HUES64 (cell line): ENCODE results near the gene BLZF1. TPM values are rescaled to one million over a fixed set of nuclear protein-coding genes. Genes with fewer than 3 reads are reported as not detected.
"Not testable (repeated sequence)": the region's sequence is repeated elsewhere in the genome, so short reads cannot be mapped to it uniquely, and the experiment has no call there.

Experiments used
- H3K27ac ChIP-seq: 2 replicates; pipeline ENCODE4 v1.7.0; 2013; ENCODE audit warnings: low read depth, low read length, inconsistent platforms
- H3K27me3 ChIP-seq: 2 replicates; pipeline ENCODE4 v1.6.1; 2013; ENCODE audit warnings: mild to moderate bottlenecking, low read length; ENCODE audit not compliant: insufficient read depth
- H3K36me3 ChIP-seq: 2 replicates; pipeline ENCODE4 v1.6.1; 2013; ENCODE audit warnings: mild to moderate bottlenecking, low read length; ENCODE audit not compliant: insufficient read depth
- H3K4me1 ChIP-seq: 2 replicates; pipeline ENCODE4 v1.6.1; 2013; ENCODE audit warnings: mild to moderate bottlenecking, low read length, moderate library complexity; ENCODE audit not compliant: insufficient read depth
- H3K4me3 ChIP-seq: 2 replicates; pipeline ENCODE4 v1.5.1; 2013; ENCODE audit warnings: mild to moderate bottlenecking, low read length, moderate library complexity
- H3K9ac ChIP-seq: 2 replicates; pipeline ENCODE4 v1.6.1; 2013; ENCODE audit warnings: mild to moderate bottlenecking, low read depth, low read length
- H3K9me3 ChIP-seq: 2 replicates; pipeline ENCODE4 v1.6.1; 2013; ENCODE audit warnings: low read depth, low read length; ENCODE audit not compliant: insufficient read depth
- WGBS: fragments of 150-250, 120-280 bp; methylation state at CpG from one replicate; pipeline ENCODE4 v1.1.7; 2013; ENCODE audit warnings: missing lambda C conversion rate; 5-methylcytosine and 5-hydroxymethylcytosine counted together
- polyA plus RNA-seq, 2 experiments: library from polyadenylated mRNA; stranded (reverse); fragments of 50-300 nt; gene quantifications; one replicate each; pipeline ENCODE4 v1.2.3, GENCODE V29; 2013

BLZF1 gene
- 9.5 TPM for polyA plus RNA-seq (2013, experiment 1 of 2)
- 11.7 TPM for polyA plus RNA-seq (2013, experiment 2 of 2)

- Histone ChIP-seq H3K27ac (peak within 1 kb of the TSS; percentile 76), H3K9me3 (peaks cover 6% of the 10 kb centered on the region; the same call in 1 of the 2 replicates), H3K4me3 (peak within 1 kb of the TSS; percentile 89), H3K4me1 (peaks cover 7% of the 10 kb centered on the region), H3K9ac (peak within 1 kb of the TSS; percentile 80), H3K27me3 (no peaks in the 10 kb centered on the region), H3K36me3 (peaks cover 30% of the 10 kb centered on the region)
- WGBS, result under 1% methylated on average over 37 of the region's 37 CpGs
Observed at GRCh38 chr1:169367686-169368405, at the start of gene BLZF1, which contains the start of gene NME7. Gene BLZF1 (plus strand): TSS chr1:169368195. CDS start chr1:169369523, 1,328 bp downstream. Gene NME7 (minus strand): TSS chr1:169367797. CDS start chr1:169367710, 87 bp downstream.

DNA sequence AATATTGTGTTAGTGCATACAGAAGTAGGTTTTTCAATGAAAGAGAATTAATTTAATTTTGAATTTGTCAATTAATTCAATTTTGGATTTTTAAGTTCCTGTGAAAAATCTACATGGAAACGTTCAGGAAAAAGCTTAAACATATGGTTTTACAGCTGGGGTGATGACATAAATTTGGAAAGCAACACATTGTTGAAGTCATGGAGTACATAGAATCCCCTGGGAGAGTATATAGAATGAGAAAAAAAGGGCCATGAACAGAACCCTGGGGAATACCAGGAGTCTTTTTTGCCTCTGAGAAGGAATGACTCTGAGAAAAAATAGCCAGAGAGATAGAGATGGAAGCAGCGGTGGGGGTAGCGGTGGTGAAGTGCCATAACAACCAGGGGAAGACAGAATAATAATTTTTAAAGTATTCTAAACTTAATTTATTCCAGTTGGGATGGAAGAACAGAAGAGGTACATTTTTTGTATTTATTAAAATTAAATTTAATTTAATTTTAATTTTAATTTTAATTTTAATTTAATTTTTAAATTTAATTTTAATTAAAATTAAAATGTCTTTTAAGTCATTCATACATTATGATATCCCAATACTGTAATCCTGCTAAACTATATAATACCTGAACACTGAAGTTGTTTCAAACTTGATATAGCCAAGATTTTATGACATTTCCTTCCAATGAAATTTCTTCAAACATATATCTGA, 49.3 kb upstream of the BLZF1 start:
- WGBS, result 90% methylated on average over 3 of the region's 3 CpGs
- no peak overlapping the region for H3K9ac ChIP-seq
- no peaks in the 10 kb centered on the region for H3K36me3 ChIP-seq
- no peaks in the 10 kb centered on the region for H3K9me3 ChIP-seq
- no peak overlapping the region for H3K4me3 ChIP-seq
- no peaks in the 10 kb centered on the region for H3K4me1 ChIP-seq
- H3K27ac ChIP-seq, result no peak overlapping the region
- H3K27me3 ChIP-seq, result no peaks in the 10 kb centered on the region

DNA sequence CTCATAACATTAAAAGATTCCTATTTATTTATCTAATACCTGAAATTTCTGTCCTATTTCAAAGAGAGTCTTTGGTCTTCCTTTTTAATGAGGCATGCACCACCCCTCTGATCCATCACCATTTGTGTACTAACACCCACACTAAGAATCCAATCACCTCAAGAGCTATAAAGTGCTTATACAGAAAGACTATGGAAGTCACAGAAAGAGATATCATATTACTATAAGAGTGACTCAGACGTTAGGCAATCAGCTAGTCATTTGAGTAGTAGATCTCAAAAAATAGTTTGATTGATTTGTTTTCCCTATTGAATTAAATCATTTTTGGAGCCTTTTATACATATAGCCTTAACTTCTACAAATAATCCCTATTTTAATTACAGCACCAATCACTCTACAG, 46.5 kb upstream of the BLZF1 start:
- Histone ChIP-seq H3K27ac (no peak overlapping the region), H3K4me1 (peaks cover 10% of the 10 kb centered on the region), H3K4me3 (no peak overlapping the region), H3K9ac (no peak overlapping the region), H3K36me3 (no peaks in the 10 kb centered on the region), H3K27me3 (no peaks in the 10 kb centered on the region), H3K9me3 (no peaks in the 10 kb centered on the region)
- WGBS, result no CpG with 5 or more reads among the region's 1 CpG

DNA sequence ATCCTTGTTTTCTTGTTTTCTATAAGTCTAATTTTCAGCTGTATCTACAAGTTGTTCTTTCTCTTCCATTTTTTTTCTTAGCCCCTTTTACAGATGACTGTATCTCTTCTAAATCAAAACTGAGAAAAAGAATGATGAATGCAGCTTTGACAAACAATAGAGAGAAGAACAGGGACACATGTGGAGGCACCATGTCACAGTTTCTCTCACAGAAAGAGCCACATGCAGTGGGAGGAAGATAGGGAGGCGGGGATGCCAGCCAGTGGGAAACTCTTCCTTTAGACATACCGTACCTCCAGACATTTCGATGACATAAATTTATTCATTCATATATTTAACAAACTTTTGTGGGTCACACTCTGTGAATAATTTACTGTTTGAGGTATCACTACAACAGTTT, 45.9 kb upstream of the BLZF1 start:
- Histone ChIP-seq H3K9me3 (no peaks in the 10 kb centered on the region), H3K27me3 (no peaks in the 10 kb centered on the region), H3K4me3 (no peak overlapping the region), H3K27ac (no peak overlapping the region), H3K9ac (no peak overlapping the region), H3K4me1 (peaks cover 10% of the 10 kb centered on the region), H3K36me3 (no peaks in the 10 kb centered on the region)
- 80% methylated on average over 1 of the region's 3 CpGs for WGBS

DNA sequence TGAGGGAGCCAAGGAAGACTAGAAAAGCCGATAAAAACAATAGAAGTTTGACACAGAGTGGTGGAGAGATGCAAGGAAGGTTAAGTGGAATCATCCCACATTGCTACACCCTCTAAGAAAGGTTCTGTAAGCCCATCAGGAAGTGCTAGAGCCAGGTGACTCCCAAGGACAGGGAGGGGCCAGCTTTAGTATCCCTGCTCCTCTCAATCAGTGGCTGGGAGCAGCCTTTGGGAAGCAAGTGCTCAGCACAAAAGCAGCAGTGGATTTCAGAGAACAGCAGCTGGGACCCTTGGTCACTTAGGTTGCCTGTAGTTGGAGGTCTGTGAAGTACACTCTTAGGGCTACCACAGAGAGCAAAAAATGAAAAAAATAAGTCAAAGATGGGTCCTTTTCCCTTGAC, 42.9 kb upstream of the BLZF1 start:
- H3K4me3 ChIP-seq, result no peak overlapping the region
- WGBS, result 100% methylated on average over 1 of the region's 1 CpG
- no peak overlapping the region for H3K9ac ChIP-seq
- no peaks in the 10 kb centered on the region for H3K9me3 ChIP-seq
- no peak overlapping the region for H3K27ac ChIP-seq
- no peaks in the 10 kb centered on the region for H3K27me3 ChIP-seq
- H3K4me1 ChIP-seq, result peaks cover 10% of the 10 kb centered on the region
- no peaks in the 10 kb centered on the region for H3K36me3 ChIP-seq

DNA sequence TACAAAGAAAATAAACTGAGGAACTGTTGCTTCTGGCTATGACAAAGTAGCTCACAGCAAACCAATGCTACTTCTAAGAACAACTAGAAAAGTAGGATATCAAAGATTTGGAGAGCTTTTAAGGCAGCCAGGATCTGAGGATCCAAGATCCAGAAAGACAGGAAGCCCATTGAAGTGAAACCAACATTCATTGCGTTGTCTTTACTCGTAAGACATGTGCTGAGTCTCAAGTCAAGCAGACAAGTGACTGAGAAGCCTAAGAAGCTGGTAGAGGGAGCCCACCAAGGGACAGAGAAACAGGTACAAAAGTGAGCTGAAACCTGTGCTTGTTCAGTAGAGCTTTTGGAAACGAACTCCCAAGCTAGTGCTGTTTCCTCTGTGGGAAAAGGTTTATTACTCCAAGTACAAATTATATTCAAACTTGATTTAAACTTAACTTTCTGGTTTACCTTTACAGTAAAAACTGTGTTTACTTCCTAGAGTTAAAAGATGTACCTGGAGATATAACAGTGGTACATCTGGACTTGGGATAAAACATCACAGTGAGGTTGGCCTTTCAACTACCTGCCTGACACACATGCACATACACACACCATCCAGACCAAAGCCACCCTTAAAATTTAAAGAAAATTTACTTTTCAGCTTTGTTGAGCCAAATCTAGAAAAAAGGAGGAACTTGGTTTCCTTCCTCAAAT, 41.6 kb upstream of the BLZF1 start:
- H3K4me1 ChIP-seq, result peaks cover 10% of the 10 kb centered on the region
- 85% methylated on average over 3 of the region's 3 CpGs for WGBS
- H3K36me3 ChIP-seq, result no peaks in the 10 kb centered on the region
- H3K4me3 ChIP-seq, result no peak overlapping the region
- no peak overlapping the region for H3K9ac ChIP-seq
- H3K27me3 ChIP-seq, result no peaks in the 10 kb centered on the region
- H3K9me3 ChIP-seq, result no peaks in the 10 kb centered on the region
- H3K27ac ChIP-seq, result no peak overlapping the region; the same call in 1 of the 2 replicates

- no peak overlapping the region for H3K27ac ChIP-seq
- peaks cover 10% of the 10 kb centered on the region for H3K4me1 ChIP-seq
- no peak overlapping the region for H3K9ac ChIP-seq
- H3K4me3 ChIP-seq, result no peak overlapping the region
- H3K36me3 ChIP-seq, result no peaks in the 10 kb centered on the region
- no peaks in the 10 kb centered on the region for H3K27me3 ChIP-seq
- H3K9me3 ChIP-seq, result no peaks in the 10 kb centered on the region
Observed at GRCh38 chr1:169326956-169327268, 41.1 kb upstream of the BLZF1 start.

GRCh38 chr1:169327875-169328274, 40.1 kb upstream of the BLZF1 start:
- no peak overlapping the region for H3K27ac ChIP-seq
- no peaks in the 10 kb centered on the region for H3K36me3 ChIP-seq
- 96% methylated on average over 2 of the region's 2 CpGs for WGBS
- peaks cover 10% of the 10 kb centered on the region for H3K4me1 ChIP-seq
- no peak overlapping the region for H3K4me3 ChIP-seq
- no peaks in the 10 kb centered on the region for H3K9me3 ChIP-seq
- H3K27me3 ChIP-seq, result no peaks in the 10 kb centered on the region
- no peak overlapping the region for H3K9ac ChIP-seq

DNA sequence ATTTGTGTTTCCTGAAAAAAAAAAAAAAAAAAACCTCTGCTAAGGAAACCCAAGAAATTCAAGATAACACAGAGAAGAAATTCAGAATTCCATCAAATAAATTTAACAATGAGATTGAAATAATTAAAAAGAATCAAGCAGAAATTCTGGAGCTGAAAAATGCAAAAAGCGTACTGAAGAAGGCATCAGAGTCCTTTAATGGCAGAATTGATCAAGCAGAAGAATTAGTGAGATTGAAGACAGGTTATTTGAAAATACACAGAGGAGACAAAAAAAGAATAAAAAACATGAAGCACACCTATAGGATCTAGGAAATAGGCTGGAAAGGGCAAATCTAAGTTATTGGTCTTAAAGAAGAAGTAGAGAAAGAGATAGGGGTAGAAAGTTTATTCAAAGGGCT, 38.6 kb upstream of the BLZF1 start:
- 88% methylated on average over 1 of the region's 1 CpG for WGBS

GRCh38 chr1:169330927-169331326, 37.1 kb upstream of the BLZF1 start:
- no peaks in the 10 kb centered on the region for H3K4me1 ChIP-seq
- no peaks in the 10 kb centered on the region for H3K9me3 ChIP-seq
- no peaks in the 10 kb centered on the region for H3K27me3 ChIP-seq
- no peak overlapping the region for H3K4me3 ChIP-seq
- WGBS, result no CpG with 5 or more reads among the region's 2 CpGs
- no peak overlapping the region for H3K27ac ChIP-seq
- no peak overlapping the region for H3K9ac ChIP-seq
- H3K36me3 ChIP-seq, result no peaks in the 10 kb centered on the region

More for the DNA sequence above, 38.6 kb upstream of the BLZF1 start:
- Histone ChIP-seq H3K4me1 (peaks cover 10% of the 10 kb centered on the region), H3K36me3 (no peaks in the 10 kb centered on the region), H3K9me3 (no peaks in the 10 kb centered on the region), H3K9ac (no peak overlapping the region), H3K4me3 (no peak overlapping the region), H3K27ac (no peak overlapping the region), H3K27me3 (no peaks in the 10 kb centered on the region)

GRCh38 chr1:169334727-169335126, 33.3 kb upstream of the BLZF1 start:
- not testable (repeated sequence) for H3K4me1 ChIP-seq, H3K36me3 ChIP-seq, H3K4me3 ChIP-seq, H3K9me3 ChIP-seq, H3K9ac ChIP-seq, H3K27ac ChIP-seq, H3K27me3 ChIP-seq
- WGBS, result 98% methylated on average over 3 of the region's 3 CpGs
